Adrenal gland (tissue), 12 donors: Measurements from ENCODE around the gene ARID3C. TPM values are rescaled to one million over a fixed set of nuclear protein-coding genes. Genes with fewer than 3 reads are reported as not detected.

Experiments
- DNase-seq, 7 donors: peaks; one replicate each; pipeline ENCODE4 v3.0.0-alpha.2; 2019 to 2020
- H3K27ac ChIP-seq, 5 donors: fragments of 200-600 bp; sonication (generic) in 4 of 5; 1 replicate in 3 of 5; 2 replicates in 2 of 5; pipeline versions ENCODE4 v1.5.1 to v1.8.0; 2016 to 2020; ENCODE audit warnings: mild to moderate bottlenecking in 1 of 5
- H3K27me3 ChIP-seq: fragments of 200-600 bp; 2 replicates; pipeline ENCODE4 v1.8.0; 2021
- H3K36me3 ChIP-seq, 2 donors: fragments of 200-600 bp; replicated peaks in 1 of 2; 1 replicate in 1 of 2; 2 replicates in 1 of 2; pipeline versions ENCODE4 v1.5.1 to v1.8.0; 2018 to 2022
- H3K4me1 ChIP-seq, 2 donors: fragments of 200-600 bp; replicated peaks in 1 of 2; 1 replicate in 1 of 2; 2 replicates in 1 of 2; pipeline versions ENCODE4 v1.5.1 to v1.8.0; 2018 to 2021
- H3K4me3 ChIP-seq, 4 donors: fragments of 200-600 bp; sonication (generic) in 3 of 4; one replicate each; pipeline ENCODE4 v1.5.1; 2016 to 2018
- H3K9me3 ChIP-seq, 3 donors: fragments of 200-600 bp; sonication (generic) in 1 of 3; replicated peaks in 1 of 3; 1 replicate in 2 of 3; 2 replicates in 1 of 3; pipeline versions ENCODE4 v1.5.1 to v1.8.0; 2016 to 2021
- CTCF ChIP-seq, 6 experiments: fragments of 450-650 bp in 4 of 6; fragments of 200-600 bp in 2 of 6; sonication (generic) in 1 of 6; IDR thresholded peaks; 1 replicate in 5 of 6; 2 replicates in 1 of 6; pipeline versions ENCODE4 v1.5.1 to v1.8.0; 2016 to 2021; ENCODE audit warnings: antibody characterized with exemption in 6 of 6, mild to moderate bottlenecking in 2 of 6, moderate library complexity in 1 of 6
- POLR2A ChIP-seq, 2 donors: fragments of 450-650 bp; IDR thresholded peaks; one replicate each; pipeline ENCODE4 v1.6.1; 2017; ENCODE audit warnings: antibody characterized with exemption in 2 of 2, mild to moderate bottlenecking in 2 of 2, moderate library complexity in 1 of 2
- WGBS, 4 donors: extraction: QIAGEN DNeasy Blood & Tissue Kit in 2 of 4; methylation state at CpG; one replicate each; pipeline versions ENCODE4 v1.1.5 to v1.1.7; 2013 to 2017; 5-methylcytosine and 5-hydroxymethylcytosine counted together
- intact Hi-C, 2 donors: fragments of 100-400 bp; cut with DNase I; formaldehyde crosslinking; loops; one replicate each; pipeline versions ENCODE4 v1.14.1 to v1.15.0; 2022 to 2023
- polyA plus RNA-seq, 3 donors: library from polyadenylated mRNA; stranded (reverse); fragments of 200-250 nt in 2 of 3; fragments of 350-450 nt in 1 of 3; fragmentation: Illumina TruSeq in 1 of 3; extraction: RNeasy Lipid Tissue Mini Kit (QIAGEN cat#74804) in 1 of 3; gene quantifications; one replicate each; pipeline ENCODE4 v1.2.3, GENCODE V29; 2013 to 2014
- total RNA-seq, 9 donors: library from RNA; depleted of rRNA in 4 of 9; stranded (reverse); fragments of >200 nt in 4 of 9; fragments of 120-200 nt in 1 of 9; fragmentation: NEBNext Ultra II Directional in 1 of 9; extraction: Animal tissue kit (Norgen Biotek cat#: 25700) in 1 of 9; gene quantifications; one replicate each; pipeline versions ENCODE4 v1.1.0 to v1.2.4, GENCODE V29; 2013 to 2023
- donor health status: healthy with polysubstance abuse.
- donor health status: Bipolar disorder and iron deficiency.
- donor health status: DM: yes; HTN: yes; CAD: no.
- donor health status: DM: no; HTN: no; CAD: no.
- donor health status: DM: no; HTN: no; CAD: no.
- donor health status: DM: yes; HTN: yes; CAD: no.

Gene ARID3C
- total and polyA plus RNA-seq, 12 donors: not detected

DNA sequence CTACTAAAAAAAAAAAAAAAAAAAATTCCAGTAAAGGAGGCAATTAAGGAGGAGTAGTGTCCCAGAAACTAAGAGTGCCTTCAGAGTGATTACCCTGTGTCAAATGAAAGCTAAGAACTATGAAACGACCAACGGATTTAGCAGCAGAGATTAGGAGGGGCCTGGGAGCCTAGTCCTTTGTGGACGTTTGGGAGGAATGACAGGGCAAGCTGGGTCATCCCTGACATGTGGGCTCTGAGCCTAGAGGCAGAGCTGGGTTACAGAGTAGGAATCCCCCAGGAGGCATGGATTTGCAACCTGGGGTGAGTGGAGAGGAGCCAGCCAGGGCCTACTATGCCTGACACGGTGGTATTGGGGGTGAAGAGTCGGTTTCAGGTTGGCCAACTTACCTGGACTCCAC lies 4.3 kb upstream of the ARID3C start:
- no peak for DNase-seq
- Histone ChIP-seq H3K27ac (no peak overlapping the region), H3K4me1 (peaks cover 19 to 28% of the 10 kb centered on the region in 2 donors), H3K9me3 (no peaks in the 10 kb centered on the region), H3K27me3 (peaks cover 11% of the 10 kb centered on the region), H3K36me3 (peaks cover 0 to 6% of the 10 kb centered on the region in 2 donors), H3K4me3 (no peak overlapping the region)
- 51 to 63% (median 59%) methylated on average over 5 of the region's 5 CpGs for WGBS, 4 donors
- TF ChIP-seq CTCF (IDR thresholded peaks at IDR 0.05): no peak
- no peak for TF ChIP-seq POLR2A (IDR thresholded peaks at IDR 0.05)
- intact Hi-C loops: no loop called here

GRCh38 chr9:34630402-34631154 lies 1.7 kb upstream of the ARID3C start:
- no peak for DNase-seq
- intact Hi-C loops: no loop called here
- no peaks in the 10 kb centered on the region for H3K9me3 ChIP-seq
- 33 to 51% (median 39%) methylated on average over 4 to 5 of the region's 5 CpGs for WGBS, 4 donors
- no peak overlapping the region for H3K4me3 ChIP-seq
- TF ChIP-seq CTCF (IDR thresholded peaks at IDR 0.05) (no peak), POLR2A (IDR thresholded peaks at IDR 0.05) (no peak)
- peaks cover 0 to 6% of the 10 kb centered on the region in 2 donors for H3K36me3 ChIP-seq
- peaks cover 36% of the 10 kb centered on the region for H3K27me3 ChIP-seq
- H3K27ac ChIP-seq: no peak overlapping the region
- H3K4me1 ChIP-seq: peaks cover 7 to 11% of the 10 kb centered on the region in 2 donors

- Histone ChIP-seq H3K36me3 (no peaks in the 10 kb centered on the region), H3K27me3 (peaks cover 47% of the 10 kb centered on the region), H3K27ac (no peak overlapping the region), H3K9me3 (no peaks in the 10 kb centered on the region), H3K4me3 (no peak overlapping the region), H3K4me1 (peaks cover 7 to 11% of the 10 kb centered on the region in 2 donors)
- DNase-seq: no peak
- 22 to 39% (median 31%) methylated on average over 4 to 5 of the region's 5 CpGs for WGBS, 4 donors
- intact Hi-C loops: no loop called here
- no peak for TF ChIP-seq POLR2A (IDR thresholded peaks at IDR 0.05)
- TF ChIP-seq CTCF (IDR thresholded peaks at IDR 0.05): no peak
These were observed 584 bp upstream of the ARID3C start for GRCh38 chr9:34629491-34629808.

DNA sequence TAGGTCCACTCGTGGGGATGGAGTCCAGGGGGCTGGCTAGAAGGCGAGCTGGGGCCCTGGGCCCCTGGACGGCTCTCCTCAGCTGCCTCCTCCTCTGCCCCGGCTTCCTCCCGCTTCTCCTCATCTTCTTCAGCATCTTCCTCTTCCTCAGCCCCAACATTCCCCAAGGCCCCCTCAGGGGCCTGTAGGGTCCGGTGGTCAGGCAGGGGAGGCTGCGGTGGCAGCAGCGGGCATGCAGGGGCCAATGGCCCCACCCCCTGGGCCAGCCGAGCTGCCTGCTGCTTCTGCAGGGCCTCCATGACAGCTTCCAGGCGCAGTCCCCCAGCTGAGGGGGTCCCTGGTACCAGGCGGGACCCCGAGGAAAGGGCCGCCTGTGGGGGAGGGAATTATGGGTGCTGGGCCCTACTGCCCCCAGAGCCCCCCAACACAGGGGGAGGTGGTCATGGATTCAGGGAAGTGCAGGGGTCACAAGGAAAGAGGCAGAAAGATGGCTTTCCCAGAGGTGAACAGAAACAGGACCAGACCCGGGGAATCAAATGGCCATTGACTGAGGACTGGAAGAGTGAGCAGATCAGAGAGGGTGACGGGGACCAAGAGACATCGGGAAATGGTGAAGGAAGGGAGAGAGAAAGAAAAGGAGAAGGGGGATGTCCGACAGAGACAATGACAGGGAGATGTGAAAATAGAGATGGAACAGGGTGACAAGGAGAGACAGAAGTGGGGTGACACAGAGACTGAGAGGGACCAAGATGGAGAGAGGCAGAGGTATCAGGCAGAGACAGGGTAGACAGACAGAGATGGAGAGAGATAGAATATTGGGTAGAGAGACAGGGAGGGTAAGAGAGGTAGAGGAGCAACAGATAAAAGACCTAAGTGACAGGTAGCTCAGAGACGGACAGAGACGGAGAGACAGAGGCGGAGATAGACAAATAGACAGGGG lies 880 bp downstream of the ARID3C start:
- WGBS, 4 donors: 29 to 35% (median 32%) methylated on average over 15 to 20 of the region's 20 CpGs
- no peak overlapping the region for H3K27ac ChIP-seq
- no peak overlapping the region for H3K4me3 ChIP-seq
- H3K27me3 ChIP-seq: peaks cover 60% of the 10 kb centered on the region
- TF ChIP-seq POLR2A (IDR thresholded peaks at IDR 0.05): no peak
- TF ChIP-seq CTCF (IDR thresholded peaks at IDR 0.05): no peak
- DNase-seq: no peak
- H3K9me3 ChIP-seq: no peaks in the 10 kb centered on the region
- H3K4me1 ChIP-seq: peaks cover 7 to 14% of the 10 kb centered on the region in 2 donors
- no peaks in the 10 kb centered on the region for H3K36me3 ChIP-seq
- intact Hi-C loops: no loop called here
